GM23338 (cell line): ENCODE results near the gene CEP19.

ENCODE experiments used
- CREB1 ChIP-seq: fragments of 250-450 bp; sonication (Bioruptor Pico); IDR thresholded peaks from 2 replicates; pipeline ENCODE4 v1.5.0; 2020; ENCODE audit warnings: low read depth, mild to moderate bottlenecking, moderate library complexity
- CTCF ChIP-seq, 2 experiments: fragments of 200-600 bp in 1 of 2; sonication (generic) in 1 of 2; conservative IDR thresholded peaks; 2 replicates each; pipeline versions ENCODE4 v1.5.1 to v1.6.1; 2016 to 2017; ENCODE audit warnings: antibody characterized with exemption in 2 of 2, low read depth in 2 of 2, mild to moderate bottlenecking in 2 of 2, moderate library complexity in 1 of 2
- NANOG ChIP-seq: IDR thresholded peaks from 2 replicates; pipeline ENCODE4 v1.6.1; 2016; ENCODE audit warnings: antibody characterized with exemption, borderline replicate concordance

GRCh38 chr3:196667056-196667825, 44.8 kb downstream of the CEP19 start:
- TF ChIP-seq CTCF (conservative IDR thresholded peaks at IDR 0.05; ENCODE audit: low read depth in 2 of 2), result no peak
- TF ChIP-seq NANOG, result no peak
- TF ChIP-seq CREB1 (CRISPR knock-in tag), result no peak
